IMR-90 (cell line): ENCODE measurements around the gene DGLUCY. TPM values are rescaled to one million over a fixed set of nuclear protein-coding genes. Genes with fewer than 3 reads are reported as not detected.

Experiments
- ATAC-seq: fragments of 200-7000 bp; cut with Tn5 transposase; 2 replicates; pipeline ENCODE4 v1.9.1; 2020; ENCODE audit warnings: low read depth, mild to moderate bottlenecking, moderate library complexity
- BruUV-seq: library from RNA; stranded (reverse); fragments of 400-500 nt; replicated peaks from 2 replicates; lab custom pipeline; 2021; lab: Mats Ljungman, UMichigan
- CTCF ChIA-PET: fragments of 300-600 bp; formaldehyde crosslinking; extraction: SDS; loops from one replicate; lab custom pipeline; 2021; ENCODE audit warnings: antibody characterized with exemption; lab: Yijun Ruan, JAX
- POLR2A ChIA-PET: fragments of 300-600 bp; sonication (Branson Sonifier 250); formaldehyde crosslinking; loops from one replicate; lab custom pipeline; 2022; ENCODE audit warnings: antibody characterized with exemption; ENCODE audit not compliant: unreplicated experiment; lab: Charles Lee
- DNase-seq: peaks from one replicate; pipeline ENCODE4 v3.0.0; 2013
- H2AFZ ChIP-seq: replicated peaks from 2 replicates; pipeline ENCODE3; 2013; ENCODE audit warnings: low read length, mild to moderate bottlenecking; ENCODE audit not compliant: poor library complexity
- H2AK5ac ChIP-seq: 2 replicates; pipeline ENCODE4 v1.6.1; 2013; ENCODE audit warnings: low read depth, low read length, inconsistent platforms
- H2AK9ac ChIP-seq: replicated peaks from 2 replicates; pipeline ENCODE3; 2013; ENCODE audit warnings: mild to moderate bottlenecking, low read depth, low read length, moderate library complexity; ENCODE audit not compliant: poor library complexity
- H2BK120ac ChIP-seq: 2 replicates; pipeline ENCODE4 v1.6.1; 2013; ENCODE audit warnings: low read depth, low read length, inconsistent platforms
- H2BK15ac ChIP-seq: 3 replicates; pipeline ENCODE4 v1.6.1; 2013; ENCODE audit warnings: low read depth, low read length, inconsistent platforms
- H2BK20ac ChIP-seq: 2 replicates; pipeline ENCODE4 v1.6.1; 2013; ENCODE audit warnings: low read depth, mild to moderate bottlenecking, inconsistent platforms, low read length, moderate library complexity
- H2BK5ac ChIP-seq: 2 replicates; pipeline ENCODE4 v1.6.1; 2013; ENCODE audit warnings: mild to moderate bottlenecking, low read depth, low read length, inconsistent platforms; ENCODE audit not compliant: poor library complexity, severe bottlenecking
- H3K14ac ChIP-seq: replicated peaks from 2 replicates; pipeline ENCODE4 v1.6.1; 2013; ENCODE audit warnings: low read depth, low read length, inconsistent platforms
- H3K18ac ChIP-seq: 2 replicates; pipeline ENCODE4 v1.6.1; 2013; ENCODE audit warnings: low read depth, low read length, control low read depth
- H3K23ac ChIP-seq: 2 replicates; pipeline ENCODE4 v1.6.1; 2013; ENCODE audit warnings: low read depth, low read length, inconsistent platforms
- H3K27ac ChIP-seq: 2 replicates; pipeline ENCODE4 v1.5.1; 2013; ENCODE audit warnings: mild to moderate bottlenecking, control low read depth, low read length; ENCODE audit not compliant: insufficient read depth
- H3K27me3 ChIP-seq: 2 replicates; pipeline ENCODE4 v1.6.1; 2013; ENCODE audit warnings: low read length; ENCODE audit not compliant: control insufficient read depth, insufficient read depth
- H3K36me3 ChIP-seq: 2 replicates; pipeline ENCODE4 v1.6.1; 2013; ENCODE audit warnings: low read length, mixed read lengths; ENCODE audit not compliant: control insufficient read depth, insufficient read depth
- H3K4ac ChIP-seq: 2 replicates; pipeline ENCODE4 v1.6.1; 2013; ENCODE audit warnings: low read depth, low read length, inconsistent platforms
- H3K4me1 ChIP-seq: 2 replicates; pipeline ENCODE4 v1.6.1; 2013; ENCODE audit warnings: low read length, mixed read lengths; ENCODE audit not compliant: control insufficient read depth, insufficient read depth
- H3K4me2 ChIP-seq: 2 replicates; pipeline ENCODE4 v1.6.1; 2013; ENCODE audit warnings: low read depth, mild to moderate bottlenecking, control low read depth, low read length, moderate library complexity
- H3K4me3 ChIP-seq: 2 replicates; pipeline ENCODE4 v1.5.1; 2013; ENCODE audit warnings: low read depth, mild to moderate bottlenecking, control low read depth, low read length, moderate library complexity; ENCODE audit not compliant: insufficient read depth
- H3K56ac ChIP-seq: 2 replicates; pipeline ENCODE4 v1.6.1; 2013; ENCODE audit warnings: low read length, inconsistent platforms; ENCODE audit not compliant: insufficient read depth; ENCODE audit errors: extremely low read depth
- H3K79me1 ChIP-seq, 2 experiments: 2 replicates each; pipeline ENCODE4 v1.6.1; 2013; ENCODE audit warnings: low read length in 2 of 2, inconsistent platforms in 1 of 2, low read depth in 1 of 2
- H3K9ac ChIP-seq: 2 replicates; pipeline ENCODE4 v1.6.1; 2013; ENCODE audit warnings: low read depth, low read length, control low read depth
- H3K9me1 ChIP-seq: 2 replicates; pipeline ENCODE4 v1.6.1; 2013; ENCODE audit warnings: low read length, inconsistent platforms; ENCODE audit not compliant: insufficient read depth
- H3K9me3 ChIP-seq: 2 replicates; pipeline ENCODE4 v1.6.1; 2013; ENCODE audit warnings: low read length; ENCODE audit not compliant: control insufficient read depth, insufficient read depth
- H4K20me1 ChIP-seq: 2 replicates; pipeline ENCODE4 v1.6.1; 2013; ENCODE audit warnings: low read length, inconsistent platforms; ENCODE audit not compliant: insufficient read depth
- H4K5ac ChIP-seq: 2 replicates; pipeline ENCODE4 v1.6.1; 2013; ENCODE audit warnings: mild to moderate bottlenecking, low read depth, low read length, control low read depth
- H4K8ac ChIP-seq, 2 experiments: 2 replicates each; pipeline ENCODE4 v1.6.1; 2013; ENCODE audit warnings: low read depth in 2 of 2, low read length in 2 of 2, control low read depth in 1 of 2, inconsistent platforms in 1 of 2
- H4K91ac ChIP-seq: 2 replicates; pipeline ENCODE4 v1.6.1; 2013; ENCODE audit warnings: low read depth, low read length, inconsistent platforms; ENCODE audit not compliant: insufficient read depth
- BHLHE40 ChIP-seq: fragments of 150-350 bp; IDR thresholded peaks from 2 replicates; pipeline ENCODE4 v1.6.1; 2016; ENCODE audit warnings: mild to moderate bottlenecking, low read depth, low read length
- CEBPB ChIP-seq: IDR thresholded peaks from 2 replicates; pipeline ENCODE4 v1.6.1; 2012; ENCODE audit warnings: low read depth, low read length, improper control_type of control experiment
- CHD1 ChIP-seq: IDR thresholded peaks from 2 replicates; pipeline ENCODE4 v1.6.1; 2012; ENCODE audit warnings: low read depth, low read length, improper control_type of control experiment
- CTCF ChIP-seq: conservative IDR thresholded peaks from 2 replicates; pipeline ENCODE4 v1.5.1; 2012; ENCODE audit warnings: mild to moderate bottlenecking, low read depth, low read length, improper control_type of control experiment
- ELK1 ChIP-seq: fragments of 150-350 bp; IDR thresholded peaks from 2 replicates; pipeline ENCODE4 v1.6.1; 2016; ENCODE audit warnings: low read depth, mild to moderate bottlenecking, low read length, moderate library complexity, borderline replicate concordance
- FOS ChIP-seq: fragments of 150-350 bp; IDR thresholded peaks from 2 replicates; pipeline ENCODE4 v1.6.1; 2016; ENCODE audit warnings: low read depth, low read length
- MAFK ChIP-seq: IDR thresholded peaks from 2 replicates; pipeline ENCODE4 v1.6.1; 2012; ENCODE audit warnings: low read depth, low read length, improper control_type of control experiment
- MAZ ChIP-seq: IDR thresholded peaks from 2 replicates; pipeline ENCODE4 v1.6.1; 2012; ENCODE audit warnings: low read depth, mild to moderate bottlenecking, low read length, improper control_type of control experiment, moderate library complexity, borderline replicate concordance
- MXI1 ChIP-seq: IDR thresholded peaks from 2 replicates; pipeline ENCODE4 v1.6.1; 2012; ENCODE audit warnings: low read depth, mild to moderate bottlenecking, low read length, moderate library complexity, borderline replicate concordance
- NFE2L2 ChIP-seq: fragments of 150-350 bp; IDR thresholded peaks from 2 replicates; pipeline ENCODE4 v1.6.1; 2016; ENCODE audit warnings: low read depth, mild to moderate bottlenecking, low read length
- POLR2A ChIP-seq: IDR thresholded peaks from 2 replicates; pipeline ENCODE4 v1.6.1; 2012; ENCODE audit warnings: mild to moderate bottlenecking, low read depth, low read length
- RAD21 ChIP-seq: IDR thresholded peaks from 2 replicates; pipeline ENCODE4 v1.6.1; 2012; ENCODE audit warnings: low read length, improper control_type of control experiment
- RCOR1 ChIP-seq: IDR thresholded peaks from 2 replicates; pipeline ENCODE4 v1.6.1; 2012; ENCODE audit warnings: mild to moderate bottlenecking, low read length, improper control_type of control experiment; ENCODE audit not compliant: insufficient replicate concordance
- RFX5 ChIP-seq: IDR thresholded peaks from 2 replicates; pipeline ENCODE4 v1.8.0; 2012; ENCODE audit warnings: low read depth, mild to moderate bottlenecking, low read length, moderate library complexity
- USF2 ChIP-seq: fragments of 150-350 bp; IDR thresholded peaks from 2 replicates; pipeline ENCODE4 v1.6.1; 2017; ENCODE audit warnings: mild to moderate bottlenecking, antibody characterized with exemption, low read length, low read depth
- WGBS, 2 experiments: methylation state at CpG; one replicate each; pipeline versions ENCODE4 v1.1.5 to v1.1.7; 2013; ENCODE audit warnings: missing lambda C conversion rate in 2 of 2; ENCODE audit not compliant: insufficient read length in 1 of 2; ENCODE audit errors: extremely low coverage in 2 of 2; 5-methylcytosine and 5-hydroxymethylcytosine counted together
- dilution Hi-C: fragments of 300-500 bp; cut with HindIII; formaldehyde crosslinking; loops from one replicate; pipeline ENCODE4 v1.14.3; 2018; ENCODE audit warnings: low sequenced_read_pairs; ENCODE audit not compliant: unreplicated experiment
- in situ Hi-C: fragments of 300-500 bp; cut with MboI; formaldehyde crosslinking; loops from 3 replicates; pipeline ENCODE4 v1.14.3; 2019; ENCODE audit warnings: low sequenced_read_pairs, inconsistent platforms, mixed read lengths
- intact Hi-C: fragments of 100-400 bp; cut with micrococcal nuclease; formaldehyde crosslinking; loops from 2 replicates; pipeline ENCODE4 v1.10.0; 2022
- polyA plus RNA-seq, 3 experiments: library from polyadenylated mRNA; depleted of rRNA; stranded (reverse); fragments of >200 nt; gene quantifications; 2 replicates each; pipeline ENCODE4 v1.2.3, GENCODE V29; 2012; ENCODE audit warnings: low replicate concordance in 1 of 3
- total RNA-seq: library from RNA; depleted of rRNA; stranded (reverse); fragments of >200 nt; gene quantifications from 2 replicates; pipeline ENCODE4 v1.2.3, GENCODE V29; 2012

Gene DGLUCY
- total and polyA plus RNA-seq, 2 of the 4 experiments (the other 2 are of a cell fraction): 8.5 to 13.3 TPM

GRCh38 chr14:91103116-91103515 is 10.8 kb upstream of the DGLUCY start:
- H2BK15ac ChIP-seq: no peak overlapping the region
- H3K9ac ChIP-seq: no peak overlapping the region
- H3K18ac ChIP-seq: no peak overlapping the region
- intact Hi-C loops: no loop called here
- H2BK120ac ChIP-seq: no peak overlapping the region
- 27% methylated on average over 3 of the region's 8 CpGs; no CpG with 5 or more reads in 1 of the 2 experiments for WGBS, 2 experiments
- dilution Hi-C loops: no loop called here
- H2AK5ac ChIP-seq: no peak overlapping the region
- TF ChIP-seq MAZ: no peak
- TF ChIP-seq MAFK: no peak
- TF ChIP-seq RCOR1: no peak
- no peak for TF ChIP-seq MXI1
- TF ChIP-seq RAD21: no peak
- TF ChIP-seq CEBPB: no peak
- no peak for TF ChIP-seq POLR2A
- no peak for TF ChIP-seq CHD1
- no peak for TF ChIP-seq NFE2L2
- TF ChIP-seq USF2: no peak
- no peak for TF ChIP-seq ELK1
- TF ChIP-seq BHLHE40: no peak
- TF ChIP-seq FOS: no peak
- TF ChIP-seq CTCF: no peak
- TF ChIP-seq RFX5: no peak
- H4K8ac ChIP-seq: no peak overlapping the region
- no peak overlapping the region for H3K14ac ChIP-seq
- H2AFZ ChIP-seq: no peak overlapping the region
- POLR2A ChIA-PET: no interaction called here
- ATAC-seq: no peak
- H3K79me1 ChIP-seq: no peaks in the 10 kb centered on the region
- H4K91ac ChIP-seq: no peak overlapping the region
- H3K27ac ChIP-seq: no peak overlapping the region
- no peak overlapping the region for H3K4me3 ChIP-seq
- DNase-seq: no peak
- H4K5ac ChIP-seq: no peak overlapping the region
- H2BK20ac ChIP-seq: no peak overlapping the region
- peaks cover 4% of the 10 kb centered on the region for H3K27me3 ChIP-seq
- H3K4me1 ChIP-seq: no peaks in the 10 kb centered on the region; the same call in 1 of the 2 replicates
- no peaks in the 10 kb centered on the region for H3K36me3 ChIP-seq
- in situ Hi-C loops: no loop called here
- BruUV-seq: no TSS peak
- H3K56ac ChIP-seq: no peak overlapping the region
- CTCF ChIA-PET: no interaction called here
- H2BK5ac ChIP-seq: no peak overlapping the region
- H3K9me3 ChIP-seq: no peaks in the 10 kb centered on the region
- H3K4me2 ChIP-seq: no peak overlapping the region
- no peak overlapping the region for H2AK9ac ChIP-seq
- no peaks in the 10 kb centered on the region for H3K9me1 ChIP-seq
- no peak overlapping the region for H3K23ac ChIP-seq
- no peak overlapping the region for H3K4ac ChIP-seq
- H4K20me1 ChIP-seq: no peaks in the 10 kb centered on the region
